DMS 273 (cell line): Measurements from ENCODE around the gene CD276.
A peak's percentile ranks its signal among the peaks of the same experiment; 100 is the strongest.

Experiments
- DNase-seq: peaks from one replicate; lab custom pipeline; 2025; ENCODE audit not compliant: unreplicated experiment; lab: John Stamatoyannopoulos, UW

CD276 gene

DNA sequence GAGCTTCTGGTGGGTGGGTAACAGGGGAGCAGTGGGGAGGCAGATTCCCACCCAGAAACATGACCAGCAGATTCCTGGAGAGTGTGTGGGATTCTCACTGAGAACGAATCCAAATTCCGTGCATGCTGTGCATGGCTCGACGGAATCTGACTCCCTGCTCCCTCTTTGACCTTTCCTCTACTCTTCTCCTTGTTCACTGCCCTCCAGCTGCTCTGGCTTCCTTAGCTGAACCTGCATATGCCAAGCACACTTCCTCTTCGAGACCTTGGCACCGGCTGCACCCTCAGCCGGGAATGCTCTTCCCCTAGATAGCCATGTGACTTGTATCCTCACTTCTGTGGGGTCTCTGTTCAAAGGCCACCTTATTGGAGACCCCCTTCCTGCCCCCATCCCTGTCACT lies 62.7 kb downstream of the CD276 start:
- DNase-seq, result peak; percentile 36

DNA sequence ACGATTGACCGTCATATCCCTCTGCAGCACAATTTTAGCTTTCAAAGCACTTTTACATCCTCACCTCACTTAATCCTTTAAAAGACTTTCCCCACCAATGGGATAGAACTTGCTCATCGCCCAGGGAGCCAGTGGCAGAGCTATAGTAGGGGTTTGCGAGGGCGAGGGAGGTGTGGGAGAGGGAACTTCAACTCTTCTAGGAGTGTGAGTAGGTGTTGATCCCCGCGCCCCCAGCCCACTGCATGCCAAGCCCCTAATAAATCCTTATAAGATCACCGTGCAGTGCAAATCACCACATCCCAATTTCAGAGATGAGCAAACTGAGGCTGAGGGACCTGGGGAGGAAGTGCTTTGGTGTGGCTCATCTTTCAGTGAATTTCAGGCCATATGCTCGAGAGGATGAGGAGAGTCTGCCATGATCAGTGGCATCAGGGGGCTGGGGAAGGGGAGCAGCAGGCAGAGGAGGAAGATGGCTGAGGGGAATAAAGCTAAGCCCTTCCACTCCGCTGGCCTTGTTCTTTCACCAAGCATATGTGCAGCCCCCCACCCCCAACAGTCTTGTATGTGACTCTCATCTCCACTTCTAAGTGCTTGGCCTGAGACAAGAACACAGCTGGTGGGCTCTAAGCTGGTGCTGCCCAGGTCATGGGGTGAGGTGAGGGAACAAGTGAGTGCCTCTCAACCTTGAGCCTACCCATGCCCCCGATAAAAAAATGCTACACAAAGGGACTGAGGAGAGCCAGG lies 63.8 kb downstream of the CD276 start:
- peak; percentile 35 for DNase-seq

DNA sequence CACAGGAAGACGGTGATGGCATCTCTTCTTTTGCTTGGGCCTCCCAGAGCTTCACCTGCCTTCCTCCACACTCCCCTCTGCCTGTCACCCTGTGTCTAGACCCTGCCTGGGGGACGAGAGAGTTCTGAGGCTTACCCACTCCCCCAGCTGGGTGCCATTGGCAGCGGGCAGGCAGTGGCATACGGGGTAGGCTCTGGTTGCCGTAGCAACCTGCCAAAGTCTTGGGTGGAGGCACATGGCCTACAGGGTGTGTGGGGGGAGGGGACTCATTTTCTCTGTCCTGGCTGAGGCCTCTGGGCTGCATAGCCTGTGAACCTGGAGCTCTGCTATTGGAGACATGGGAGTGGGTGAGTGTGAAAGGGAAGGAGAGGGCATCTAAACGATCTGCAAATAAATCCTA lies 64.5 kb downstream of the CD276 start:
- DNase-seq, result peak; percentile 78

DNA sequence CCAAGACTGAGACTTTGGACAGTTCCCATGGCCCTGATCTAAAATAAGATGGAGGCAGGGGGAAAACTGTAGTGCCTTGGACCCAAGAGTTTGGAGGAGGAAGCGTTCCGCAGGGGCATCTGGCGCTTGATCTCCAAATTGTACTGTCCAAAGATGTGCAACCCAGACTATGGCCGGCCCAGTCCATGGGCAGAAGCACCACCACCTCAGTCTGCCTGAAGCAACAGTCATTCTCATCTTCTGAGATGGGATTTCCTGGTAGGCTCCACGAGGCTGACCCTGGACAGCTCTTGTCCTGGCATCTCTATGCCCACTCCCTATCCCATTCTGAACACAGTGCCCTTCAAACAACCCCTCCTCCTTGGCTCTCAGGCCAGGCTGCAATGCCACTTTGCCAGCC lies 65.3 kb downstream of the CD276 start:
- no peak for DNase-seq

DNA sequence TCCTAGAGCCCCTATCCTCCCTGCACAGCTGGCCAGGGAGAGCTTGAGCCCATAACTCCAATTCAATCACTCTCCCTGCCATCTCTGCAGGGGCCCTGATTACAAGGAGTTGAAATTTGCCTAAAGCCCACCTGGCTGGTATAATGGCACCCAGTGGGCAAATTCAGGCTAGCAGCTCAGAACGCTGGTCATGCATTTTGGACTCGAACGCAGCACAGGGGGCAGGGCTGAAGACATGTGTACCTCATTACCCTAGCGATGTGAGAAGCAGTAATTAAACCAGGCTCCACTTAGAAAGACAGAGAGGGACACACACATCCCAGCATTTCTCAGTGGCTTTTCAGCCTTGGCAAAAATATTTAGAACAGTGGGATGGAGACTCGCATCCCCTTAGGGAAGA lies 65.8 kb downstream of the CD276 start:
- DNase-seq, result no peak

DNA sequence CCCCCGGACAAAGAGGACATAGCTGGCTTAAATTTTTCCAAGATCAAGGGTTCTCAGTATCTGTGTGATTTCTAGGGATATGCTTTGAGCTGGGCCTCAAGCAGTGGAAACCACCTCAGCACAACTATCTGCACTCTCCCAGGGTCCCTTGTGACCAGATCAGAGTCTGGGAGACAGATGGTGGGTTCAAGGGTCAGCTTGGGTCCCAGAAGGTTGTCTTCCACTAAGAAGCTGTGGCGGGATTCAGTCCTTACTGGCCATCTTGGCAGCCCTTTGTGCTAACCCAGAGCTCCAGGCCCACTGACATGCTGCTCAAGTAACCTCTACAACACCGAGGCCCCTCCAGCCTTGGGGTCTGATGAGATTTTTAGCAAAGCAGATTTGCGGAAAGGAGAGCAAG lies 66.3 kb downstream of the CD276 start:
- DNase-seq, result no peak

DNA sequence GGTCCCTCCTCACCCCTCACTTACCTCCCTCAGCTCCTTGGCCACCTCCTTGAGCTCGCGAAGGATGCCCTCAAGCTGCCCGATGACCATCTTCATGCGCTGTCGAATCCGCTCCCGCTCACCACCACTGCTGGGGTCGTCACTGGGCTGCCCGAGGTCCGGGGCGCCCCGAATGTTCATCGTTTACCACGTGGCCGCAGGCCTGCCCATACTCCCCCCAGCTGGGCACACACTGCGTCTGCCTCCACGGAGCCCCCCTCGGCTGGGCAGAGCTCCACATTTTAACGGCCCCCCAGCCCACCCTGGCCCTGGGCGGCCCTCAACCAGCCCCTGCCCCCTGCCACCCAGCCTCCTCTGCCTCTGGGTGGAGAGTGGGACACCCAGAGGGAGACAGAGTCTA lies 66.8 kb downstream of the CD276 start:
- DNase-seq, result no peak

DNA sequence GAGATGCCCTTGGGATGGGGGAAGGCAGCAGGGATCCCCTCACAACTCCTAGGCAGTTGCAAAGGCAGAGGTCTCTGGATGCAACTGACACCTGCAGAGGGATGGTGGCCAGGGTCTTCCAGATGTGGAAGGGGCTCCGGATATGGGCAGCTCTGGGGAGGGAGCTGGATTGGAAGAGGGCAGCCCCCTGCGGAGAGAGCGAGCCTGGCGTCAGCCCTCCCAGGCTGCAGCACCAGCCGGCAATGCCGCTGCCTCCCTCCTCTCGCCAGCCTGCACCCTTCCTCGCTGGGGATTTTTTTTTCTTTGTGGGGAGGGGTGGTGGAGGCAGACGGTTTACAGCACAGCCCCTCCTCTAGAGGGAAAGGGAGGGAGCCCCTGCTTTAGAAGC lies 67.3 kb downstream of the CD276 start:
- DNase-seq, result peak; percentile 13

DNA sequence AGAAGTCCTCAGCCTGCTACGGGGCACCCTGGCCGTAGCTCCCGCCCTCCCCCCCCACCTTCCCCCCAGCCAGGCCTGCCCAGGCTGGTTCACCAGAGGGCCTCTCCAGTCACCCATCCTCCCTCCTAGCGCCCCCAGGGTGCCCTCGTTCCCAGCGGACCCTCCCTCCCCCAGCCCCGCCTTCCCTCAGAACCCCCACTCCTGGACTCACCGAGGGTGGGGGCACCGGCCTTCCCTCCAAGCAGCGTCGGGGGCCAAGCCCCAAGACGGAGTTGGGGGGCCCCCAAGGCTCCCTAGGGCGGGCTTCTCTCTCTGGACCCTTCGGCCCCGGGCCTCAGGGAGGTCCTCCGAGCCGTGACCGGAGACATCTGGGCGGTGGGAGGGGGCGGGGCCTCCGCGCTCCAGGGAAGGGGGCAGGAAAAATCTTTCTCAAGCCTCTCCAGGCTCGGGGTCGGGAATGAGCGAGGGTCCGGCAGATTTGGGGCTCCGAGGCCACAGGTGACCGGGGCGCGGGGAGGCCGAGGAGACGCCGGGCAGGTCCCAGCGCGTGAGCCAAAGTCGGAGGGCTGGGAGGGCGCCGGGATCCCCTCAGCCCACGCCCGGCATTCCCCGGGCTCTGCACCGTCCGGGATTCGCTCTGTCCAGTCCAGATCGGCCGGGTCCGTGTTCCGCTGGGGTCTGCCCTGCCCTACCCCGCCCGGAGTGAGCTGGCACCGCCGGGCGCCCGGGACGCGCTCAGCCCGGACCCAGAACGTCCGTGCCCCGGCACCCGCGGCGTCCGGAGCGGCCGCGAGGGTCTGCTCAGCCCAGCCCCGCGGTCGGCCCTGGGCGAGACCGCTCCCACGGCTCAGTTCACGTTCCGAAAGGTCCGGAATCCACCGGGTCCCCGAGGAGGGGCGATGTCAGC lies 68.0 kb downstream of the CD276 start:
- peak; percentile 41 for DNase-seq

DNA sequence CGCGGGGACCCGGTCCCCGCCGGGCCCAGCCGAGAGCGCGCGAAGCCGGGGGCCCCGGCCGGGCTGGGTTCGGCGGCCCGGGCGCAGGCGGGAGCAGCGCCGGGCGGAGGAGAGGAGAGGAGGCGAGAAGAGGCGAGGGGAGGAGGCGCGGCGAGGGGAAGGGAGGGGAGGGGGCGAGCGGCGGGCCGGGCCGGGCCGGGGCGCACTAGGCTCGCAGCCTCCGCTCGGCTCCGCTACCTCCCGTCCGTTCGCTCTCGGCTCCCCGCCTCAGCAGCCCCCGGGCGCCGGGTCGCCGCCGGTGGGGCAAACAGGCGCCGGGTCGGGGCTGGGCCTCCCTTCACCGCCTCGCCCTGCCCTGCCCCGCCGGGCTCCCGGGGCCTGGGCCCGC lies 68.6 kb downstream of the CD276 start:
- peak; percentile 54 for DNase-seq

DNA sequence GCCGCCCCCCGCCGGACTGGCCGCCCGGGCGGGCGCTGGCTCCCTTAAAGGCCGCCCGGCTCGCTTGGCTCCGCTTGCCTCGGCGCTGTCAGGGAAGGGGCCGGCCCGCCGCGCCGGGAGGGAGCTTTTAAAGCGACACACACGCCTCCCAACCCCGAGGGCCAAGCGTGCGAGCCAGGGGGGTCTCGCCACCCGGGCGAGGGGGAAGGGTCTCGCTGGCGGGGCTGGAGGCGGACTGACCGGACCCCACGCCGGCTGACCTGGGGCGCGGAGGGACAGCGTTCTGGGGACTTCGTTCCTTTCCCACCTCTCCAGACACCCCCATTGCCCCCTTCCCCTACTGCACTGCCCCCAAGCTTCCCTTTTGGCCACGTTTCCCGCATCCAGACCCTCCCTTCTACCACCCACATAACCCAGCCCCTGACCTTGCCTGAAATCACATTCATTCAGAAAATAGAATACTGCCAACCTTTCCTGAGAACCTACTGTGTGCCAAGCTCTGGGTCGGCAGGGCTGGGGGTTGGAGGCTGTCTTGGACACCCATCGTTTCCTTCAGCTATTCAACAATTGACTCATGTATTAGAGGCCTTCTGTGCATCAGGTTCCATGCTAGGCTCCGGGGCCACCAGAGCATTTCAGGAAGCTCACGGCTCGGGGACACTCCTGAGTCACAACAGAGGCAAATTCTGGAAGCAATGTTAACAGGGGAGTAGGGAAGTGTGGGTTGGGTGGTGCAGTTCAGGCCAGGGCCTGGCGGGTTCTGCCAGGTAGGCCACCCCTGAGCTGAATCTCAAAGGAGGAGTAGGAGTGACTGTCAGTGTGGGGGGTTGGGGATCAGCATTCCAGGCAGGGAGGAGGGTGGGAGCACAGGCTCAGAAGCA lies 69.3 kb downstream of the CD276 start, which contains the start of gene INSYN1:
Gene INSYN1, minus strand, starts transcription at position 102 of the 881 bp plus-strand sequence. CDS start 2,221 bp downstream, outside the sequence.
- peak; percentile 61 for DNase-seq

DNA sequence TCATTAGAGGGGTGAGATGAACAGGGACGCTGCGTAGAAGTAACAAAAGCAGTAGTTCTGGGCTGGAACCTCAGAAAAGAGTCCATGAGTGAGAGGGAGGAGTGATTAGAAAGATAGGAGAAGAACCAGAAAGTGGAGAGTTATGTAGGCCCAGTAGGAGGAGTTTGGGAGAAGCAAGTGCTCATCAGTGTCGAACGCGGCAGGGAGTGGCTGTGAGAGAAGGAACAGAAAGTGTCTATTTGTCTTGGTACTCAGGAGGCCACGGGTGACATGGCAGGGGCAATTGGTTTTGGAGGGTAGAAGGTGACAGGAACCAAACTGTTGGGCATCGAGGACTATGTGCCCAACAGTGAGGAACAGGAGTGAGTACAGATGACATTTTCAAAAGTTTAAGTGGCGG lies 70.3 kb downstream of the CD276 start:
- no peak for DNase-seq

DNA sequence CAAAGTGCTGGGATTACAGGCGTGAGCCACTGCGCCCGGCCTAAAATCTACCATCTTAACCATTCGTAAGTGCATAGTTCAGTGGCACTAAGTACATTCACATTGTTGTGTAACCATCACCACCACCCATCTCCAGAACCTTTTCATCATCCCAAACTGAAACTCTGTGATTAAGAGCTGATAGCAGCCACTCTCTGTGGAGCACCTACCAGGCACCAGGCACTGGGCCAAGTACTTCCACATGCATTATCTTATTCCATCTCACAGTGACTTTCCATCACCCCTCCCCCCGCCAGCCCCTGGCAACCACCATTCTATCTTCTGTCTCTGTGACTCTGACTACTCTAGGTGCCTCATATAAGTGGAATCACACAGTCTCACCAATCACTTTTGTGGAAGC lies 71.3 kb downstream of the CD276 start:
- DNase-seq, result peak; percentile 16

DNA sequence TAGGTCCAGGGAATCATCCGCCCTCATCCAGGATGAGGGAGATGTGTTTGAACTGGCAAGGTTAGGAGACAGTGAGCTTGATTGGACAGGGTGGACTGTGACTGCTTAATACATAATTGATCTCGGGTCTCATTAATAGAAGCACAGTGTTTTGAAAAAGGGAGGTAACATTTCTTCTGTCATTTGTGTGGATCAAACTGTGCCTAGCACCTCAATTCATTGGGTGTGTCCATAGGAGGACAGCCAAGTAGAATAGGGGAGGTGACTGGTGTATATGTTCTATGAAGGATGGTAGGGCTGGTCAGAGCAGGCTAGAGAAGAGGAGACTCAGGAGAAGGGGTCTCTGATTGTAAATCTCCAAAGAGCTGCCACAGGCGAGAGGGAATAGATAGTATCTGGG lies 71.8 kb downstream of the CD276 start:
- DNase-seq, result no peak

DNA sequence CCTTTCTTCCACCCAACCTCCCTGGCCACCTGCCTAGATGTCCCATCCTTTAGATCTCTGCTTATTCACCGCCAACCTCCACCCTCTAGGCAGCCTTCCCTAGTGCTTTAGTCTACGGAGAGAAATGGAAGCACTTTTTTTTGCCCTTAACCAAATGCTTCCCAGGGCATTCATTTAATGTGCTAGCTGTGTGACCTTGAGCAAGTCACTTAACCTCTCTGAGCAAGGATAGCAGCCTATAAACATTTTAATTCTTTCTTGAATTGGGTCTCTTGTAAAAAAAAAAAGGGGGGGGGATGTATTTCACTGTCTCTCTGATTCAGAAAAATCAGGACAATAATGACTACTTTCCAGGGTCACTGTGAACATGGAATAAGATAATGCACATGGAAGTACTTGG lies 72.2 kb downstream of the CD276 start:
- no peak for DNase-seq

DNA sequence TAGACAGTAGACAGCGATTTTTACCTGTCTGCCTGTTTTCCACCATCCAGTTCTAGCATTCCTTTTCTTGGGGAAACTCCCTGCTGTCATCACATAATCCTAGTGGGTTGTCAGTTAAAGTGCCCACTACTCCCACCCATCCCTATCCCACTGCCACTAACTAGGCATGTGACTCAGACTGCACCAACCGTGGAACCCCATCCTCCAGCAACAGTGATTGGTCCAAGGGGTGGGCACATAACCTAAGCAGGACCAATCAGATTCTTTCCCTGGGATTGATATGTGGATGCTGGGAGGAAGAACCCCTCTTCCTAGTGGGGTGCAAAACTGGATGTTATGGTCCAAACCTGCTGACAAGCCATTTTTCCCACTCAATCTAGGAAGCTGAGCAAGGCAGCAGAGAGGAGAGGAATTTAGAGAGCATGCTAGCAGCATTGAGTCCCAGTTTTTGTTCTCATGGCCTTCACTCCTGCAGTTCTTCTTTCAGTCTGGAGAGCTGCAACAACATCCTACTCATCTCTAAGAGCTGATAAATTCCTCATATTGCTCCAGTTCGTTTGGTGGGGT lies 72.8 kb downstream of the CD276 start:
- DNase-seq, result peak; percentile 19

DNA sequence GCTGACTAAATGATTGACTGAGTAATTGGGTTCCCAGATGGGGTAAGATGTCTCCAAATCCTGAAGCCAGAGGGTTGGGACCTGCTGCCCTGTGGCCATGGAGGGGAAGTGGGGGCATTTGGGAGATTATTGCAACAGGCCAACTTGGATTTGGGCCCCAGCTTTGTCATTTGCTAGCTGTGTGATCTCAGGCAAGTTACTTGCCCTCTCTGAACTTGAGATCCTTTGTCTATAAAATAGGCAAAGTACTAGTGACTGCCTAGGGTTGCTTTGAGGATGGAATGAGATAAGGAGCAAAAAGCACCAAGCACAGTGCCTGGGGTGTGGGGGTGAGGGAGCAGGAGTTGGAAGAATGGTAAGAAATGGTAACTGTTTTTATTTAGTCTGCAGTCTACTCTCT lies 73.4 kb downstream of the CD276 start:
- no peak for DNase-seq

DNA sequence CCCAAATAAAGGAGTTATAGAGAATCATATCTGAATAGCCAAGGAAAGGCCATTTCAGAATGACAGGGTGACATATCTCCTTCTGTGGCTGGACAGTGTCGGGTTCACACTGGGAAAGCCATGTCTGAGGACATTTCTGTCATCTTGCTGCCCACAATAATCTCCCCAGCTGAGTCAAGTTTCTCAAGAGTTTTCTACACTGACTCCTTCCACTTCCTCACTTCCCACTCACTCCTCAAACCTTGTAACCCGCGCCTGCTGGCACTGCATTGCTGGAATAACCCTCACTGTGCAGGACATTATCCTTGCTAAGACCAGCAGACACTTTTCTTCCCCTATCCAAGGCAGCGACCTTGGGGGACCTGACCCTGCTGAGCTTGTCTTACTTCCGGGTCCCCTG lies 74.3 kb downstream of the CD276 start:
- DNase-seq, result no peak

DNA sequence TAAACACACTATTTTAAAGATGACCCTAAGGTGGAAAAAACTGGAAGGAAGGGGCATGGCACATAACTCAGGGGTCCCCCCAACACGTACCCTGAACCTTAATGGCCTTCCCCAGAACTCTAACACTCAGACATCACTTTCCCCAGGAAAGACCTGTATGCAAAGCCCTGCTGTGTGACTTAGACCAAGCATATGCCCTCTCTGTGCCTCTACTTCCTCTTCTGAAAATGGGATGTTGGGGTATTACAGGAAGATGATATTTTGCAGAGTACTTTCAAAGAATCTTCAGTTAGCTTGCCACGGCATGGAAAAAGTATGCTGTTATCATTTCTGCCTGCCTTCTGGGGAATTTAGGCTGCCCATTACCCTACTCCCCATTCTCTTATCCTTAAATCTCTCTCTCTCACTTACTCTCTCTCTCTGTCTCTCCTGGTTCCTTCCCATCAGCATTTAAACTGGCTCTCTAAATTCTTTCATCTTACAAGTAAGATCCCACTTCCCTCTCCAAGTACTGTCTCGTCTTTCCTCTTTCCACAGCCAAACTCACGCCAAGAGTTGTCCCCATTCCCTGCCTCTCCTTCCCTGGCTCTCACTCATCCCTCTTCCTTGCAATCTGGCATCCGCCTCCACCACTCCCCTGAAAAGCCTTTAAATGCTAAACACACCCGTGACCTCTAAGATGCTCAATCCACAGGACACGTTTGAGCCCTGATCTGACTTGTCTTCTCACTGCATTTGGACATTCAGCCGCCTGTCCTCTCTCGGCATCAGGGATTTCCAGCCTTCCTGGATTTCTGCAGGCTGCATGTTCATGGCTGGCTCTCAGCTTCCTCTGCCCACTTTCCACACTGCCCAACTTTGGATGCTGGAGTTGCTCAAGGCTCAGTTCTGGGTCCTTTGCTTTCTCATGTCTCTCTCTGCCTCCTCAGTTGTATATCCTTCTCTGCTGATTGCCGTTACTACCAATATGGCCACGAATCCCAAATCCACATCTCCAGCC lies 76.4 kb downstream of the CD276 start:
- DNase-seq, result no peak

DNA sequence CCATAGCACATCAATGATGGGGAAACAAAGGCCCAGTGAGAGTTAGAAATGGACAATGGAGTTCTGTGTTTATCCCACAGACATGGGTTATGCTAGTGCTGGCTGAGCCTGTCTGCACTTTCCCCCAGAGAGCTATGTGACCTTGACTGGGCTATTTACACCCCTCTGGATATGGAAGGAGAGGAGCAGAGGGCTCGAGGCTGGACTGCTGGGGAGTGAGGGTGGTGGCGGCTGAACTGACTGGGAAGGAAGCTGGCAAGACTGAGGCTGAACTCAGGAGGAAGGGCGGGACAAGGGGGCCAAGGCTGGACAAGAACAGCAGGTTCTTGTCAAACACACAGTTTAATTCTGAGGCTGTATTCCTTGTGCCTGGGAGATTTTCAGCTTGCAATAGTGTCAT lies 79.7 kb downstream of the CD276 start:
- DNase-seq, result no peak
